GF-D8 (cell line): Measurements from ENCODE around the gene ANKRD36B.
"Not testable (repeated sequence)": the region's sequence is repeated elsewhere in the genome, so short reads cannot be mapped to it uniquely, and the experiment has no call there.

Experiments
- DNase-seq: peaks from one replicate; lab custom pipeline; 2025; lab: John Stamatoyannopoulos, UW

Gene ANKRD36B

DNA sequence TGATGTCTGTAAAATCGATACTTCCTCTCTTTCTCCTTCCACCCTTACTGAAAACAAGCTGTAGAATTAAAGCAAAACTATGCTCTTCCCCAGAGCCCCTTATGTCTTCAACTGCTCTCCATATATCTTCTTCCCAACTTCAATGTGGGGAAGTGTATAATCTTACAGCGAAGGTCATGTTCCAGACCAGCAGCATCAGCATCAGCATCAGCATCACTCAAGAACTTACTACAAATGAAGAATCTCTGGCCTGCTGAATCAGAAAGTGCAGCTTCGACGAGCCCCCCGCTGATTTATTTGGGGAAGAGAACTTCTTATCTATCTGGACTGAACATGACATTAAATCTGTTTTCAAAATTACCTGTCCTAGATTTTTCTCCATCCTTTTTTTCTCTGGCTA is 40.6 kb downstream of the ANKRD36B start:
- not testable (repeated sequence) for DNase-seq

DNA sequence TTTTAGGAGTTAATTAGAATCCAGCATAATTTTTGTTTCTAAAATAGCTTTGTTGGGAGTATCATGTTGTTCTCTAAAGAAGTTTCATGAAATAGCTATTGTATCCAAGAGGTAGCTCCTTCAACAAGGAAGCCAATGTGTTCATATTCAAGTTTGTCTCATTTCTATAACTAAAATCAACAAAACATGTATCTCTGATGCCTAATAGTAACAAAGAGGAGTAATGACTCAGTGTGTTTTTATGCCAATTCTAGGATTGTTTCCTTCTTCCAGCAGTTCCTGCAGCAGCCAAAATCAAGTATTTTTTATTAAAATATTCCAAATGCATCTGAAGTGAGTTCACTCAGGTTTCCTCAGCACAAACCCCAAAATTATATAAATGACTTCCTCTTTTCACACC is 41.1 kb downstream of the ANKRD36B start:
- not testable (repeated sequence) for DNase-seq

DNA sequence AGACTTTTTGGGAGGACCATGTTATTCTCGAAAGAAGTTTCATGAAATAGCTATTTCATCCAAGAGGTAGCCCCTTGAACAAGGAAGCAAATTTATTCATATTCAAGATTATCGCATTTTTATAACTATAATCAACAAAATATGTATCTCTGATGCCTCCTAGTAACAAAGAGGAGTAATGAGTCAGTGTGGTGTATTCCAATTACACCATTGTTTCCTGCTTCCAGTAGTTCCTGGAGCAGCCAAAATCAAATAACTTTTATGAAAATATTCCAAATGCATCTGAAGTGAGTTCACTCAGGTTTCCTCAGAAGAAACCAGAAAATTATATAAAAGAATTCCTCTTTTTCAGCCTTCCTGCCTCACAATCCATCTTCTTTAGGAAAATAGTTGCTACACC is 43.0 kb downstream of the ANKRD36B start:
- no peak for DNase-seq

DNA sequence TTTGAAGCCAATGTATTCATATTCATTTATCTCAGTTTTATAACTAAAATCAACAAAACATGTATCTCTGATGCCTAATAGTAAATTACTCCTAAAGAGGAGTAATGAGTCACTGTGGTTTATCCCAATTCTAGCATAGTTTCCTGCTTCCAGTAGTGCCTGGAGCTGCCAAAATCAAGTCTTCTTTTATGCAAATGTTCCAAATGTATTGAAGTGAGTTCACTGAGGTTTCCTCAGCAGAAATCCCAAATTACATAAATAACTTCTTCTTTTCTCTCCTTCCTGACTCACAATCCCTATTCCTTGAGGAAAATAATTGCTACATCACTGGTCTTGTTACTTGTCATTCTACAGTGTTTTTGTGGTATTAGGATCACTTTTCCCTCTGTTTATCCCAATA is 44.8 kb downstream of the ANKRD36B start:
- DNase-seq = not testable (repeated sequence)

DNA sequence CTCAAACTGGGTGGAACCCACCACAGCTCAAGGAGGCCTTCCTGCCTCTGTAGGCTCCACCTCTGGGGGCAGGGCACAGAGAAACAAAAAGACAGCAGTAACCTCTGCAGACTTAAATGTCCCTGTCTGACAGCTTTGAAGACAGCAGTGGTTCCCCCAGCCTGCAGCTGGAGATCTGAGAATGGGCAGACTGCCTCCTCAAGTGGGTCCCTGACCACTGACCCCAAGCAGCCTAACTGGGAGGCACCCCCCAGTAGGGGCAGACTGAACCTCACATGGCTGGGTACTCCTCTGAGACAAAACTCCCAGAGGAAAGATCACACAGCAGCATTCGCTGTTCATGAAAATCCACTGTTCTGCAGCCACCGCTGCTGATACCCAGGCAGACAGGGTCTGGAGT is 63.8 kb downstream of the ANKRD36B start:
- not testable (repeated sequence) for DNase-seq

DNA sequence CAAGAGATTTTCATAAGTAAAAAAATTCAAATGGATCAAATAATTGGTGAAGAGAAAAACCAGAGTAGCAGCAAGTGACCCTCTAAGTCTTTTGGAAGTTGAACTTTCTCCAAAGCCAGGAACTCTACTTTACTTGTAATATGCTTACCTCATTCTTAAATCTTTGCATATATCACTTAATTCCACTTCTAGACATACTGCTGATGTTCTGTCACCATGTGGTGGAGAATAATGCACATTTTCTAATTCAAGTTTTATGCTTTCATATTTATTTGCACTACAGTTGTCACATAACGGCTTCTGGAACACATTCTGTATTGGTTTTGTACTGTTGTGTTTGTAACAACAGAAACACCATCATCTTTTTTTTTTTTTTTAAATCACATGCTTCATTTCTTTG is 65.9 kb downstream of the ANKRD36B start:
- DNase-seq = not testable (repeated sequence)

DNA sequence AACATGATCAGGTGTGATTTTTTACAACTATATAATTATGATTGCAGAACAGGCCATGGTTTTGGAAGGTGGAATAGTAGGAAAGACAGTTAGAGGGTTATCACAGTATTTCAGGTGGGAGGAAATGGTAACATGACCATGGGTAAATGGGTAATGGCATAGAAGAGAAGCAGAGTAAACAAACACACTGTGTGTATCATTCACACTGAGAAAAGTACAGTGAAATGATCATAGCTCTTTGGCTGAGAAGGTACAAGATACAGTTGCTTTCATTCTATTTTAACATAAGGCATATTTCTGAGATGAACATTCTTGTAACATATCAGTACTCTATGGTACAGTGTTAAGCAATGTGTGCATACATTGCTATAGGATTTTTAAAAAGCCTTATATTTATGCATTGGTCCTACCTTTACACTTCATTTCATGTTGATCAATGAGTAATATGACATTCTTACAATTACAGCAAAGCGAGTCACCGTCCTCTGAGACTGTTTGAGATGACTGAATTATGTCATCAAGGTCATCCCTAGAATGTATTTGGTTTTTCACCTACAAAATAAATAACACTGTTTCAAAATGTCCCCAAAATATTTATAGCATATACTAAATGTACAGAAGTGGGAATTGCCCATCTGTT is 66.6 kb downstream of the ANKRD36B start:
- DNase-seq = not testable (repeated sequence)

DNA sequence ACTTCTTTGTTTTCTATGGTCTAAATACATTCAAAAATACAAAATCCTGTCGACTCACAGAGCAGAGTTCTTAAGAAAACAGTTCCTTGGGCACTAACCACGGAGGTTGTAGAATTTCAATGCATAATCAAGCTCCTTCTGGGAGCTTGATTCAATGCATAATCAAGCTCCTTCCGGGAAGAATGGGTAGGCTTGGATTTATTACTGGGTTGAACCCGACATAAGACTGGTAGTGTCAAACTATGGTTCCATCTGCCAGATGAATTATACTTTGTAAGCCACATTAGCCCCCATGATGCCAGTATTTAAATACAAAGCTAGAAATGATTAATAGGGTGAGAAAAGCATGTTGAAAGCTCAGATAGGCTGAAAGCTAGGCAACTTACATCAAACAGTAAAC is 94.0 kb downstream of the ANKRD36B start:
- not testable (repeated sequence) for DNase-seq

DNA sequence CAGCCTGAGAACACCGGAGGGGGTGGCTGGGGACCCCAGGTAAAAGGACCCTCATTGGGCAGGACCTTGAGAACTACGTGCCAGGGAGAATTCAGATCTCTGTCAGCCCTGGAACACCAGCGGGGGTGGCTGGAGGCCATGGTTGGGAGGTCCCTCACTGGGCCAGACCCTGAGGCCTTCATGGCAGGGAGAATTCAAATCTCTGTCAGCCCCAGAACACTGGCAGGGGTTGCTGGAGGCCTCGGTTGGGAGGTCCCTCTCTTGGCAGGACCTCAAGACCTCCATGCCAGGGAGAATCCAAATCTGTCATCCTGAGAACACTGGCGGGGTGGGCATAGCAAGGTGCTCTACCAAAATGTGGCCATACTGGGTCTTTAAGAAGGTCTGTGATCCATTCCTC is 99.5 kb downstream of the ANKRD36B start:
- DNase-seq = not testable (repeated sequence)
